ENCODE results near the gene MALAT1. TPM values are rescaled to one million over a fixed set of nuclear protein-coding genes. Genes with fewer than 3 reads are reported as not detected.

MALAT1 gene
- total and polyA plus RNA-seq, 11 donors = 1,047 to 9,662 (median 6,450) TPM

DNA sequence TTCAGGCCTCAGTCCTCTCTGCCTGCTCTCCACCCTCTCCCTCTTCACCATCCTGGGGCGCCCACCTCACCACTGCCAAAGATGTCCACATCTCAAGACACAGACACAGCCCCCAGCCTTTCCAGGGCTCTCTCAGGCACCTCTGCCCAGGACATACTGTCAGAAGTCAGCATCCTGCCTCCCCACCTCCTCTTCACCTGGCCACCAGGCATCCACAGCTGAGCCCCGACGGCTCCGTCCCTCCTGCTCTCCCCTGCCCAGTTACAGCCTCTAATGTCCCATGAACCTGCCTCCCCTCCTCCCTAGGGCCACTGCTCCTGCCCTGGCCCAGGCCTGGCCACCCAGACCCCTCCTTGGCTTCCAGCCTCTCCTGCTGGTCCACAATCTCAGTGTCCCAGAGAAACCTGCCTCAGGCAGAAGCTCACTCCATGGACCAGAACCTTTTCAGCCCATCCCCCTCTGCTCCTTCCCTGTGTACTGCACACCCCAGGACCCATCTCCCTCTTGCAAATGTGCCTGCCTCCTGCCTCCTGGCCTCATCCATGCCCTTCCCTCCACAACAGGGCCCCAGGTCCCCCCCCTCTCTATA is 56.1 kb downstream of the MALAT1 start:
- H3K4me3 ChIP-seq = no peak overlapping the region
- peak overlapping the region in 11 of 12 donors; percentile 57 to 98 (median 93) for H3K27ac ChIP-seq
- DNase-seq (no peak), ATAC-seq (no peak)
- WGBS, 4 donors = 77 to 93% (median 84%) methylated on average over 4 of the region's 4 CpGs
- peaks cover 0 to 38% (median 27%) of the 10 kb centered on the region in 9 donors for H3K36me3 ChIP-seq
- intact Hi-C loops (cut with DNase I) = loop anchor here in 1 of 10 donors (2.0 kb wide), 1 partner anchor 14 kb away; no protein-coding TSS in a partner anchor
- no peaks in the 10 kb centered on the region for H3K9me3 ChIP-seq
- no peak for TF ChIP-seq POLR2A (IDR thresholded peaks at IDR 0.05)
- TF ChIP-seq CTCF (IDR thresholded peaks at IDR 0.05) = no peak
- no peaks in the 10 kb centered on the region for H3K27me3 ChIP-seq
- peaks cover 6 to 70% (median 51%) of the 10 kb centered on the region in 12 donors for H3K4me1 ChIP-seq

GRCh38 chr11:65555693-65556231 is 56.9 kb downstream of the MALAT1 start:
- peak overlapping the region in 11 of 12 donors; percentile 57 to 99 (median 94) for H3K27ac ChIP-seq
- no peaks in the 10 kb centered on the region for H3K27me3 ChIP-seq
- H3K36me3 ChIP-seq = peaks cover 0 to 31% (median 19%) of the 10 kb centered on the region in 9 donors
- peaks cover 6 to 79% (median 59%) of the 10 kb centered on the region in 12 donors for H3K4me1 ChIP-seq
- DNase-seq (peak; percentile 55 to 85 (median 74)), ATAC-seq (peak in 3 of 4 donors; percentile 24 to 51 (median 42))
- H3K9me3 ChIP-seq = no peaks in the 10 kb centered on the region
- TF ChIP-seq POLR2A (IDR thresholded peaks at IDR 0.05) (peak in 1 of 2 donors; percentile 15), CTCF (IDR thresholded peaks at IDR 0.05) (no peak)
- WGBS, 4 donors = 10 to 40% (median 23%) methylated on average over 5 to 6 of the region's 6 CpGs
- H3K4me3 ChIP-seq = peak overlapping the region in 3 of 12 donors; percentile 19 to 85 (median 79)
- intact Hi-C loops (cut with DNase I) = loop anchor here in 1 of 10 donors (2.0 kb wide), 1 partner anchor 15 kb away; no protein-coding TSS in a partner anchor

Other genes with a start within 250 kb of the MALAT1 start
- 1 to 10 TPM; 3.2 to 9.0 (median 4.2) TPM for gene POLA2, start 237.1 kb upstream of the MALAT1 start, total RNA-seq
- gene POLA2, start 237.1 kb upstream of the MALAT1 start, polyA plus RNA-seq = 1 to 10 TPM; 4.3 to 6.7 TPM
- 10 to 100 TPM in 4 of 9 donors, 1 to 10 TPM in 5; 3.3 to 25.0 (median 8.9) TPM for gene CDC42EP2, start 184.2 kb upstream of the MALAT1 start, total RNA-seq
- 10 to 100 TPM; 10.3 to 16.3 TPM for gene CDC42EP2, start 184.2 kb upstream of the MALAT1 start, polyA plus RNA-seq
- 10 to 100 TPM; 41.0 to 55.4 (median 46.2) TPM for gene DPF2, start 165.2 kb upstream of the MALAT1 start, total RNA-seq
- gene DPF2, start 165.2 kb upstream of the MALAT1 start, polyA plus RNA-seq = 10 to 100 TPM; 22.9 to 35.1 TPM
- gene TIGD3, start 144.3 kb upstream of the MALAT1 start, total RNA-seq = under 1 TPM in 7 of 9 donors, not detected in 2; 0.19 to 0.91 (median 0.47) TPM
- gene TIGD3, start 144.3 kb upstream of the MALAT1 start, polyA plus RNA-seq = under 1 TPM; 0.29 to 0.42 TPM
- 10 to 100 TPM in 1 of 9 donors, 1 to 10 TPM in 8; 3.8 to 11.6 (median 6.6) TPM for gene SLC25A45, start 116.4 kb upstream of the MALAT1 start, total RNA-seq
- gene SLC25A45, start 116.4 kb upstream of the MALAT1 start, polyA plus RNA-seq = 1 to 10 TPM; 3.8 to 6.6 TPM
- 10 to 100 TPM in 7 of 9 donors, 1 to 10 TPM in 2; 6.1 to 24.1 (median 11.3) TPM for gene FRMD8, start 112.4 kb upstream of the MALAT1 start, total RNA-seq
- gene FRMD8, start 112.4 kb upstream of the MALAT1 start, polyA plus RNA-seq = 10 to 100 TPM in 1 of 2 donors, 1 to 10 TPM in 1; 8.0 to 16.3 TPM
- gene NEAT1, start 76.2 kb upstream of the MALAT1 start, total RNA-seq = 100 to 1,000 TPM in 7 of 9 donors, 10 to 100 TPM in 2; 17.0 to 760 (median 507) TPM
- 100 to 1,000 TPM; 104 to 532 TPM for gene NEAT1, start 76.2 kb upstream of the MALAT1 start, polyA plus RNA-seq
- 100 to 1,000 TPM in 1 of 9 donors, 10 to 100 TPM in 8; 51.6 to 135 (median 62.2) TPM for gene SCYL1, start 26.0 kb downstream of the MALAT1 start, total RNA-seq
- 10 to 100 TPM; 86.6 to 90.2 TPM for gene SCYL1, start 26.0 kb downstream of the MALAT1 start, polyA plus RNA-seq
- 100 to 1,000 TPM in 1 of 9 donors, 10 to 100 TPM in 8; 51.4 to 125 (median 88.9) TPM for gene LTBP3, start 59.3 kb downstream of the MALAT1 start, total RNA-seq
- 10 to 100 TPM; 26.3 to 36.3 TPM for gene LTBP3, start 59.3 kb downstream of the MALAT1 start, polyA plus RNA-seq
- 10 to 100 TPM; 23.2 to 63.6 (median 33.9) TPM for gene ZNRD2, start 71.4 kb downstream of the MALAT1 start, total RNA-seq
- 100 to 1,000 TPM in 1 of 2 donors, 10 to 100 TPM in 1; 49.7 to 101 TPM for gene ZNRD2, start 71.4 kb downstream of the MALAT1 start, polyA plus RNA-seq
- gene FAM89B, start 73.5 kb downstream of the MALAT1 start, total RNA-seq = 10 to 100 TPM; 25.8 to 87.9 (median 38.4) TPM
- gene FAM89B, start 73.5 kb downstream of the MALAT1 start, polyA plus RNA-seq = 10 to 100 TPM; 46.6 to 50.0 TPM
- gene EHBP1L1, start 77.0 kb downstream of the MALAT1 start, total RNA-seq = 100 to 1,000 TPM in 3 of 9 donors, 10 to 100 TPM in 6; 37.4 to 144 (median 80.9) TPM
- 10 to 100 TPM; 52.3 to 71.4 TPM for gene EHBP1L1, start 77.0 kb downstream of the MALAT1 start, polyA plus RNA-seq
- gene KCNK7, start 96.8 kb downstream of the MALAT1 start, total RNA-seq = under 1 TPM in 7 of 9 donors, not detected in 2; 0.18 to 0.75 (median 0.41) TPM
- 1 to 10 TPM in 1 of 2 donors, under 1 TPM in 1; 0.42 to 1.6 TPM for gene KCNK7, start 96.8 kb downstream of the MALAT1 start, polyA plus RNA-seq
- gene MAP3K11, start 115.2 kb downstream of the MALAT1 start, total RNA-seq = 10 to 100 TPM; 26.2 to 68.6 (median 31.4) TPM
- gene MAP3K11, start 115.2 kb downstream of the MALAT1 start, polyA plus RNA-seq = 10 to 100 TPM; 29.4 to 39.3 TPM
- 10 to 100 TPM in 8 of 9 donors, 1 to 10 TPM in 1; 9.5 to 23.4 (median 15.4) TPM for gene PCNX3, start 116.7 kb downstream of the MALAT1 start, total RNA-seq
- gene PCNX3, start 116.7 kb downstream of the MALAT1 start, polyA plus RNA-seq = 10 to 100 TPM in 1 of 2 donors, 1 to 10 TPM in 1; 7.1 to 14.0 TPM
- gene SIPA1, start 139.1 kb downstream of the MALAT1 start, total RNA-seq = 10 to 100 TPM; 17.0 to 63.3 (median 21.6) TPM
- gene SIPA1, start 139.1 kb downstream of the MALAT1 start, polyA plus RNA-seq = 10 to 100 TPM; 26.5 to 35.5 TPM
- 10 to 100 TPM; 31.2 to 86.4 (median 42.3) TPM for gene RELA, start 163.9 kb downstream of the MALAT1 start, total RNA-seq
- 10 to 100 TPM; 22.2 to 49.5 TPM for gene RELA, start 163.9 kb downstream of the MALAT1 start, polyA plus RNA-seq
- gene KAT5, start 213.2 kb downstream of the MALAT1 start, total RNA-seq = 10 to 100 TPM; 36.4 to 52.5 (median 40.1) TPM
- gene KAT5, start 213.2 kb downstream of the MALAT1 start, polyA plus RNA-seq = 10 to 100 TPM; 39.4 to 62.5 TPM
- gene RNASEH2C, start 221.8 kb downstream of the MALAT1 start, total RNA-seq = 100 to 1,000 TPM in 2 of 9 donors, 10 to 100 TPM in 7; 31.7 to 131 (median 44.6) TPM
- 100 to 1,000 TPM in 1 of 2 donors, 10 to 100 TPM in 1; 90.5 to 120 TPM for gene RNASEH2C, start 221.8 kb downstream of the MALAT1 start, polyA plus RNA-seq

Data from heart left ventricle (tissue), 16 donors.